Activated naive CD4-positive, alpha-beta T cell treated with anti-CD3 and anti-CD28 coated beads, Interleukin-2, amount 50 U/mL, for 72 hours (primary cell): ENCODE results near the gene CELF2. TPM values are rescaled to one million over a fixed set of nuclear protein-coding genes. Genes with fewer than 3 reads are reported as not detected.
"Not testable (repeated sequence)": the region's sequence is repeated elsewhere in the genome, so short reads cannot be mapped to it uniquely, and the experiment has no call there.

ENCODE experiments used
- ATAC-seq, 2 donors: fragments of 150-1000 bp; cut with Tn5 transposase; 2 replicates each; pipeline ENCODE4 v1.10.0; 2021; ENCODE audit warnings: mild to moderate bottlenecking in 2 of 2, moderate library complexity in 2 of 2
- DNase-seq, 2 donors: peaks; one replicate each; pipeline ENCODE4 v3.0.0; 2021 to 2022; ENCODE audit warnings: low spot score in 2 of 2
- H3K27ac Mint-ChIP-seq, 2 donors: one replicate each; pipeline ENCODE4 v1.8.0; 2022; ENCODE audit warnings: mild to moderate bottlenecking in 2 of 2, mixed read lengths in 2 of 2
- H3K36me3 Mint-ChIP-seq, 2 donors: one replicate each; pipeline ENCODE4 v1.8.0; 2022; ENCODE audit warnings: mixed read lengths in 2 of 2
- H3K9me3 Mint-ChIP-seq, 2 donors: one replicate each; pipeline ENCODE4 v1.8.0; 2022; ENCODE audit warnings: mixed read lengths in 2 of 2
- total RNA-seq, 2 donors: library from RNA; stranded (reverse); gene quantifications; one replicate each; pipeline ENCODE4 v1.2.3, GENCODE V29; 2022

The CELF2 gene
- total RNA-seq, 2 donors from 2014 or later = 95.0 to 120 TPM

GRCh38 chr10:11115337-11115736 is 97.7 kb downstream of the CELF2 start:
- H3K36me3 Mint-ChIP-seq = peaks cover 0 to 1% of the 10 kb centered on the region in 2 donors
- no peak overlapping the region for H3K27ac Mint-ChIP-seq
- DNase-seq (no peak), ATAC-seq (no peak)
- peaks cover 0 to 2% of the 10 kb centered on the region in 2 donors for H3K9me3 Mint-ChIP-seq

DNA sequence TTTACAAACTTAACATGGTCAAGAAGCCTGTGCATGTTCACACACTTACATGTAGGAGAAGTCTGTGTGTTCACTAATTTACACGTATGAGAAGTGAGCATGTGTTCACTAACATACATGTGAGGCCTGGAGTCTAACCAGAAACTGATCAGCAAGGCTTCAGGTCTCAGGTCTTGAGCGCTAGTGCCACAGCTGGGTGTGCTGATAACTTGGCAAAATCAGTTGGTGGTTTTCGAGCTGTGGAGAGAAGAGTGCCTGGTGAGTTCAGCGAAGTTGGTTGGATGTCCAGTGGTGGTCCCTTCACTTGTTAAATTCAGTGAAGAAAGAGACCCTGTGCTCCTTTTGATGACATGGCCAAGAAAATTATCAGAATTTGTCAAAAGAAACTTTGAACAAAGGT is 98.7 kb downstream of the CELF2 start:
- Mint-ChIP-seq H3K36me3 (no peaks in the 10 kb centered on the region), H3K9me3 (no peaks in the 10 kb centered on the region), H3K27ac (no peak overlapping the region)
- ATAC-seq (no peak), DNase-seq (no peak)

DNA sequence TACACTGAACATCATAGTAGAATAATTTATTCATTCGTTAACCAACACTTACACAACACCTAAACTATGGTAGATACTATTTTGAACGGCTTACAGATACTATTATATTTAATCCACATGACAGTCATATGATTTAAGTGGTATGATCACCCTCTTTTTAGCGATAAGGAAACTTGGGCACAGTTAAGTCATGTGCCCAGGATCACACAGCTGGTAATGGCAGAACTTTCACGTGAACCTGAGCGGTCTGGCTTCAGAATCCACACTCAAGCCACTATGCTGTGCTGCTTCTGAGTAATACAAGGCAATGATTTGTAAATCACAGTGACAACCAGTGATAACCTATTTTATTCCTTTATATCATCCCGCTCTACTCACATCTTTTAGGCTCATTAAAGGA is 99.1 kb downstream of the CELF2 start:
- Mint-ChIP-seq H3K9me3 (no peaks in the 10 kb centered on the region), H3K27ac (no peak overlapping the region)
- no peak for ATAC-seq

GRCh38 chr10:11118686-11119085 is 101.0 kb downstream of the CELF2 start:
- H3K9me3 Mint-ChIP-seq = peaks cover under 1 to 2% of the 10 kb centered on the region in 2 donors
- H3K36me3 Mint-ChIP-seq = peaks cover 3 to 6% of the 10 kb centered on the region in 2 donors
- ATAC-seq = no peak
- H3K27ac Mint-ChIP-seq = no peak overlapping the region
- no peak for DNase-seq

More for the DNA sequence above, 99.1 kb downstream of the CELF2 start:
- no peak for DNase-seq
- H3K36me3 Mint-ChIP-seq = no peaks in the 10 kb centered on the region

GRCh38 chr10:11119843-11120242 is 102.2 kb downstream of the CELF2 start:
- Mint-ChIP-seq H3K9me3 (peaks cover 8 to 11% of the 10 kb centered on the region in 2 donors), H3K27ac (no peak overlapping the region), H3K36me3 (peaks cover 11 to 17% of the 10 kb centered on the region in 2 donors)
- ATAC-seq = no peak
- no peak for DNase-seq

DNA sequence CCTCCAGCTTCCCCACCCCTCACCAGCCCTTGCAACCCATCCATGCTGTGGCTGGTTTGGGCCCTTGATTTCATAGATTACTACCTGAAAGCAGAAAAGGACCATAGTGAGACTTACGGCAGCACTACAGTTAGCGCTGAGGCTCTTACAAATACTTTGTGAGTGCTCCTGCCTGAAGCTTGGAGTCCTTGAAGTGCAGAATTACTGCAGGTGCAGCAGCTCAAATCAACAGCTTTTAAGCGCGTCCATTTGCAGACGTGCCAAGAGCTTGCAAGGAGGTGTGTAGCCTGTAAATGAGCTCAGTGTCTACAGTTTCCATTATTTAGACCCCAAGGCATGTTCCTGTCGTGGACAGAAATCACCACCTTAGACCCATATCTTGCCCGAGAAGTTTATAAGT is 103.0 kb downstream of the CELF2 start:
- Mint-ChIP-seq H3K9me3 (peaks cover 8 to 14% of the 10 kb centered on the region in 2 donors), H3K27ac (no peak overlapping the region), H3K36me3 (peaks cover 12 to 26% of the 10 kb centered on the region in 2 donors)
- DNase-seq (no peak), ATAC-seq (no peak)

GRCh38 chr10:11123892-11124291 is 106.2 kb downstream of the CELF2 start:
- peak overlapping the region in 1 of 2 donors; percentile 8 for H3K27ac Mint-ChIP-seq
- H3K36me3 Mint-ChIP-seq = peaks cover 17 to 44% of the 10 kb centered on the region in 2 donors
- peaks cover 8 to 30% of the 10 kb centered on the region in 2 donors for H3K9me3 Mint-ChIP-seq
- not testable (repeated sequence) for DNase-seq
- ATAC-seq = peak; percentile 67 to 93

- Mint-ChIP-seq H3K27ac (no peak overlapping the region), H3K9me3 (peaks cover 8 to 36% of the 10 kb centered on the region in 2 donors), H3K36me3 (peaks cover 17 to 54% of the 10 kb centered on the region in 2 donors)
- ATAC-seq (no peak), DNase-seq (no peak)
Measured at GRCh38 chr10:11125004-11125403, 107.3 kb downstream of the CELF2 start.

DNA sequence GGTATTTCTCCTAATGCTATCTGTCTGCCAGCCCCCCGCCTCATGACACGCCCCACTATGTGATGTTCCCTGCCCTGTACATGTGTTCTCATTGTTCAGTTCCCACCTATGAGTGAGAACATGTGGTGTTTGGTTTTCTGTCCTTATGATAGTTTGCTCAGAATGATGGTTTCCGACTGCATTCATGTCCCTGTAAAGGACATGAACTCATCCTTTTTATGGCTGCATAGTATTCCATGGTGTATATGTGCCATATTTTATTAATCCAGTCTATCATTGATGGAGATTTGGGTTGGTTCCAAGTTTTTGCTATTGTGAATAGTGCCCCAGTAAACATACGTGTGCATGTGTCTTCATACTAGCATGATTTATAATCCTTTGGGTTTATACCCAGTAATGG is 109.3 kb downstream of the CELF2 start:
- not testable (repeated sequence) for H3K27ac Mint-ChIP-seq, DNase-seq, ATAC-seq
- Mint-ChIP-seq H3K9me3 (peaks cover 8 to 38% of the 10 kb centered on the region in 2 donors), H3K36me3 (peaks cover 17 to 55% of the 10 kb centered on the region in 2 donors)

GRCh38 chr10:11131112-11131639 is 113.5 kb downstream of the CELF2 start:
- peaks cover 0 to 19% of the 10 kb centered on the region in 2 donors for H3K9me3 Mint-ChIP-seq
- no peak for ATAC-seq
- H3K27ac Mint-ChIP-seq = no peak overlapping the region
- DNase-seq = no peak
- H3K36me3 Mint-ChIP-seq = peaks cover 0 to 24% of the 10 kb centered on the region in 2 donors

DNA sequence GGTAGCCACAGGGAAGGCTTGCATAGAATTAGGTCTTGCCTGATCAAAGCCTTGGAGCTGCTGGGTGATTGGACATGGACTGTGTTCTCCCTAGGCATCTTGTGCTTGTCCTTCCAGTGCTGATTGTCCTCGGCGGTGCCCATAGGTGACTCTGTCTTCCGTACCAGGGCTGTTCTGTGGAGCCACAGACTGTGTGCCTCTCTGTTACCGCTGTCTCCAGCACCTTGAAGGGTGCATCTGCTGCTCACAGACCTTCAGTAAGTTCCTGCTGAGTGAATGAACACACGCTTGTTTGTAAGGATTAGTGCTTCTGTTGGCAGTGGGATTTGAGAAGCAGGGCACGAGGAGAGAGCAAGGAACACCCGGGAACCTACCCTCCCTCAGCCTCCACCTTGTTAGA is 116.7 kb downstream of the CELF2 start:
- DNase-seq = no peak
- Mint-ChIP-seq H3K27ac (no peak overlapping the region), H3K36me3 (peaks cover 0 to 7% of the 10 kb centered on the region in 2 donors), H3K9me3 (peaks cover 0 to 7% of the 10 kb centered on the region in 2 donors)
- ATAC-seq = no peak

GRCh38 chr10:11135709-11136108 is 118.0 kb downstream of the CELF2 start:
- no peak for ATAC-seq
- H3K27ac Mint-ChIP-seq = no peak overlapping the region
- no peaks in the 10 kb centered on the region for H3K36me3 Mint-ChIP-seq
- DNase-seq = no peak
- no peaks in the 10 kb centered on the region for H3K9me3 Mint-ChIP-seq

GRCh38 chr10:11138314-11139033 is 120.8 kb downstream of the CELF2 start:
- DNase-seq = no peak
- ATAC-seq = no peak

DNA sequence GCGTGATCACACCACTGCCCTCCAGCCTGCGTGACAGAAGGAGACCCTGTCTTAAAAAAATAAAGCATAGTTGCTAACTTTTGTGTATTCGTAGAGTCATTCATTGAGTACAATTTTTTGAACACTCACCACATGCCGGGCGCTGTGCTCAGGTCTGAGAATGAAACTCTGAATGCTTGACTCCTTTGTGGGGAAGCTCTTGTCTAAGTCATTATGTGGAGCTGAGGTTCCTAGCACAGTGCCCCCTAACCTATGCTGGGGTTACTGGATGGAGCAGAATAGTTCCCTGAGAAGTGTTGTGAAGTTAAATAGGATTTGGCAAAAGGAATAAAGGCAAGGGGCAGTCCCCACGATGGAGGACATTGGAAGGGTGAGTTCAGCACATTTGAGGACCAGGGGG is 123.3 kb downstream of the CELF2 start:
- ATAC-seq = peak; percentile 40 to 53
- no peaks in the 10 kb centered on the region for H3K9me3 Mint-ChIP-seq
- no peak for DNase-seq

More at GRCh38 chr10:11138314-11139033, 120.8 kb downstream of the CELF2 start:
- no peak overlapping the region for H3K27ac Mint-ChIP-seq
- no peaks in the 10 kb centered on the region for H3K9me3 Mint-ChIP-seq
- H3K36me3 Mint-ChIP-seq = peaks cover 0 to 6% of the 10 kb centered on the region in 2 donors

DNA sequence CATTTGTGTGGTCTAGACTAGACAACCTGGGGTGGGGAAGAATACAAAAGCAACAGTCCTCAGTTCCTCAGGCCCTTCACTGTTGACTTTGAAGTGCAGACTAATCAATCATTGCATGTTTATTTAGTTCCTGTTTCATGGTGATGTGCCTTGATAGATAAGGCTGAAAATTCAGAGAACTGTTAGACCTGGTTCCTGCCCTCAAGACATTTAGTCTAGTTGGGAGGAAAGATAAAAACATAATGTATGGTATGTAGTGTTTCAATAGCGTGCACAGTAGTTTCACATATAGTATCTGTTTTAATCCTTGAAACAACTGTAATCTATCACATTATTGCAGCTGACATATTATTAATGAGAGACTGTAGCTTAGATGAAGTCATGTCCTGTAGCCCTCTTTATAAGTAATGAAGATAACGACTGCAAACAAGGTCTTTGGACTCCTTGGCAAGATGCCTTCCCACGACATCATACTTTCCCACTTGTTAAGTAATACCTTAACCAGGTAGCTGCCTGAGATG is 124.0 kb downstream of the CELF2 start:
- ATAC-seq = peak; percentile 6 to 8
- Mint-ChIP-seq H3K27ac (peak overlapping the region; percentile 69 to 91), H3K36me3 (peaks cover 0 to 6% of the 10 kb centered on the region in 2 donors), H3K9me3 (no peaks in the 10 kb centered on the region)
- no peak for DNase-seq

More for the DNA sequence above, 123.3 kb downstream of the CELF2 start:
- peaks cover 0 to 6% of the 10 kb centered on the region in 2 donors for H3K36me3 Mint-ChIP-seq
- H3K27ac Mint-ChIP-seq = peak overlapping the region; percentile 69 to 91

DNA sequence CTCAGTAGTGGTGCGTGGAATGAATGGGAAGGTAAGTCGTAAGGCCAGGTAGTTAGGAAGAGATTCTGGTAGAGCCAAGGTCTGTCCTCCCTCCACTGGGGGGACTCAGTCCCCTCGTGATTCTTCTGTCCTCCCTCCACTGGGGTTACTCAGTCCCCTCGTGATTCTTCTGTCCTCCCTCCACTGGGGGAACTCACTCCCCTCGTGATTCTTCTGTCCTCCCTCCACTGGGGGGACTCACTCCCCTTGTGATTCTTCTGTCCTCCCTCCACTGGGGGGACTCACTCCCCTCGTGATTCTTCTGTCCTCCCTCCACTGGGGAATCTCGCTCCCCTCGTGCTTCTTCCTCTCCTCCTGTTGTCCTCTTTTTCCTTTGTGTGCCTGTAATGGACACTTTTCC is 125.1 kb downstream of the CELF2 start:
- Mint-ChIP-seq H3K27ac (no peak overlapping the region), H3K9me3 (no peaks in the 10 kb centered on the region), H3K36me3 (peaks cover 0 to 6% of the 10 kb centered on the region in 2 donors)
- ATAC-seq (no peak), DNase-seq (no peak)

GRCh38 chr10:11143242-11143641 is 125.6 kb downstream of the CELF2 start:
- Mint-ChIP-seq H3K36me3 (peaks cover 0 to 6% of the 10 kb centered on the region in 2 donors), H3K27ac (no peak overlapping the region), H3K9me3 (no peaks in the 10 kb centered on the region)
- no peak for ATAC-seq
- no peak for DNase-seq
